ENCODE measurements around the gene WDPCP.

DNA sequence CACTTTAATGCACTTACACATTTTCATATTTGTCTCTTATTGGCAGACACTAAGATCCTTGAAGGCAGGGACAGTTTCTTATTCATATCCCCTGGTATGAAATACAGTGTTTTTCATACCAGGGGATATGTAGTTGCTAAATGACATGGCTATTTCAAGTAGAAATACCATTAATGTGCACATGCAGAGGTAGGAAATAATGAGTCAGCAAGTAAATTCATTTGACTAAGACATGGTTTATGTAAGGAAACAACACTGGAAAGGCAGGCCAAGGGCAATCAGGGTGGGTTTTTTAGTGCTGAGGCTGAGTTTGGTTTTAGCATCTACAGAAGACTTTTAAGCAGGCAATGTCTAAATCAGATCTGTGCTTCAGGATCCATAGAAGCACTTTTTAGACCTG, 155.9 kb downstream of the WDPCP start:
- no peak for TF ChIP-seq YY1 (IDR thresholded peaks at IDR 0.05; ENCODE audit: low read depth)
- no peak for TF ChIP-seq RAD21 (IDR thresholded peaks at IDR 0.05; ENCODE audit: low read depth)
- TF ChIP-seq TAF1 (IDR thresholded peaks at IDR 0.05; ENCODE audit: low read depth): no peak
- TF ChIP-seq CREB1 (IDR thresholded peaks at IDR 0.05; ENCODE audit: low read depth): no peak
- TF ChIP-seq FOXM1 (IDR thresholded peaks at IDR 0.05; ENCODE audit: borderline replicate concordance, low read depth): no peak
- no peak for TF ChIP-seq REST (IDR thresholded peaks at IDR 0.05; ENCODE audit: low read depth)
- TF ChIP-seq EGR1 (IDR thresholded peaks at IDR 0.05): no peak
- no peak for TF ChIP-seq MAX (IDR thresholded peaks at IDR 0.05)

Data from Ishikawa (cell line).